T-helper 17 cell (primary cell): ENCODE data around the gene MARCHF3. TPM values are rescaled to one million over a fixed set of nuclear protein-coding genes. Genes with fewer than 3 reads are reported as not detected.
A peak's percentile ranks its signal among the peaks of the same experiment; 100 is the strongest.

Experiments
- ATAC-seq: fragments of 150-1000 bp; cut with Tn5 transposase; 2 replicates; pipeline ENCODE4 v1.10.0; 2021; ENCODE audit warnings: mild to moderate bottlenecking, moderate library complexity
- DNase-seq, 3 donors: peaks; one replicate each; pipeline versions ENCODE4 v3.0.0 to v3.0.0-alpha.2; 2020 to 2021
- H3K9me3 ChIP-seq: one replicate; pipeline ENCODE4 v1.7.0; 2013; ENCODE audit warnings: low read length, mild to moderate bottlenecking; ENCODE audit not compliant: control insufficient read depth, poor library complexity, severe bottlenecking
- H3K27ac Mint-ChIP-seq: one replicate; pipeline ENCODE4 v1.8.0; 2022; ENCODE audit warnings: mild to moderate bottlenecking, moderate library complexity, mixed read lengths
- H3K27me3 Mint-ChIP-seq: one replicate; pipeline ENCODE4 v1.8.0; 2022; ENCODE audit warnings: mixed read lengths
- H3K36me3 Mint-ChIP-seq: one replicate; pipeline ENCODE4 v1.8.0; 2022; ENCODE audit warnings: low read depth, mixed read lengths
- H3K4me1 Mint-ChIP-seq: one replicate; pipeline ENCODE4 v1.8.0; 2022; ENCODE audit warnings: mild to moderate bottlenecking, mixed read lengths
- H3K4me3 Mint-ChIP-seq: one replicate; pipeline ENCODE4 v1.8.0; 2022; ENCODE audit warnings: mild to moderate bottlenecking, moderate library complexity, mixed read lengths
- total RNA-seq, 4 donors: library from RNA in 2 of 4; stranded (reverse) in 2 of 4; gene quantifications; one replicate each; pipeline ENCODE4 v1.2.3 and lab custom pipeline; 2022 to 2026

Gene MARCHF3
- total RNA-seq (1 to 10 TPM; 6.6 to 8.4 TPM), total RNA-seq (lab: John Stamatoyannopoulos, UW) (1.0 to 3.4 reads per million in 2 donors)

DNA sequence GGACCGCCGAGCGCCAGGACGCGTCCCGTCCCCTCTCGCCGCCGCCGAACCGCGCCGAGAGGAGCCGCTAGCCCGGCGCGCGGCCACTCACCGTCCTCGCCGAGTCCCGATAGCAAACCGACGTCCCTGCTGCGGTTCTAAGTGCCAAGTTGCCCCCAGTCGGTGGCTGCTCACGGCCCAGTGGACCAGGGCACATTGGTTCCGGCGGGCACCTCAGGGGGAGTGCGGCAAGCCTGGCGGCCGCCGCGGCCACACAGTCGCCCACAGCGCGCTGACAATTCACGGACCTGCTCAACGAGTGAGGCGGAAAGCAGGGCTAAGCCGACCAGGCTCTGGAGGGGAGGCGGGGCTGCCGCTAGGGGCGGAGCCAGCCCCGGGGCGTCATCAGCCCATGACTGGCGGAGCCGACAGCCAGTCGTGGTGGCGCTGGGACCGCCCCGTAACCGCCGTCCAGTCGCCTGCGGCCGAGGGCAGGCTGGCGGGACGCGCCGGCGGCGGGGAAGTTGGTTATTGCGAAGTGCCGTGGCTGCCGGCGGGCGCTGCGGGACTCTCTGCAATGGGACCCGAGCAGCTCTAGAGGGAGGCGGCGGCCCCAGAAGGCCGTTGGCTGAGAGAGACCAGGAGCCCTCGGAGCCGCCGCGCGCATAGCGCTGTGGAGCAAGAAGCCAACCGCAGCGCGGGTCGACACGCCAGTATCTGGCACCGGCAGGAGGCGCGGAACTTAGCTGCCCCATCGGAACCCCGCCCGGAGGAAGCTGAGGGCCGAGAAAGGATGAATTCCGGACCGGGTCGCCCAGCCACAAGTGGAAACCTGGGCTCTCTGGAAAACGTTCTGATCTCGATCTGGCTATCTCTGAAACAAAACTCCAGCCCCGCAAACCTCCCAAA is at the start of gene MARCHF3:
Gene MARCHF3, minus strand, starts transcription at position 300 of the 888 bp plus-strand sequence. CDS start 112,387 bp downstream, outside the sequence.
- peaks cover 13% of the 10 kb centered on the region for H3K27me3 Mint-ChIP-seq
- H3K27ac Mint-ChIP-seq = peak within 1 kb of the TSS; percentile 37
- peak within 1 kb of the TSS; percentile 91 for H3K4me3 Mint-ChIP-seq
- no peaks in the 10 kb centered on the region for H3K36me3 Mint-ChIP-seq
- no peaks in the 10 kb centered on the region for H3K9me3 ChIP-seq
- DNase-seq = peak; percentile 92 to 93 (median 92)
- peaks cover 24% of the 10 kb centered on the region for H3K4me1 Mint-ChIP-seq
- peak; percentile 97 for ATAC-seq

- H3K9me3 ChIP-seq = no peaks in the 10 kb centered on the region
- no peak overlapping the region for H3K4me3 Mint-ChIP-seq
- no peak overlapping the region for H3K27ac Mint-ChIP-seq
- peaks cover 17% of the 10 kb centered on the region for H3K27me3 Mint-ChIP-seq
- DNase-seq (no peak), ATAC-seq (no peak)
- H3K36me3 Mint-ChIP-seq = no peaks in the 10 kb centered on the region
- peaks cover 3% of the 10 kb centered on the region for H3K4me1 Mint-ChIP-seq
These were observed 49.7 kb upstream of the MARCHF3 start for GRCh38 chr5:127079994-127080491.

- ATAC-seq (no peak), DNase-seq (no peak)
- no peaks in the 10 kb centered on the region for H3K9me3 ChIP-seq
- peaks cover 17% of the 10 kb centered on the region for H3K27me3 Mint-ChIP-seq
- H3K4me3 Mint-ChIP-seq = no peak overlapping the region
- H3K36me3 Mint-ChIP-seq = peaks cover 2% of the 10 kb centered on the region
- peaks cover 14% of the 10 kb centered on the region for H3K4me1 Mint-ChIP-seq
- no peak overlapping the region for H3K27ac Mint-ChIP-seq
These were observed 47.0 kb upstream of the MARCHF3 start for GRCh38 chr5:127077366-127077765.

DNA sequence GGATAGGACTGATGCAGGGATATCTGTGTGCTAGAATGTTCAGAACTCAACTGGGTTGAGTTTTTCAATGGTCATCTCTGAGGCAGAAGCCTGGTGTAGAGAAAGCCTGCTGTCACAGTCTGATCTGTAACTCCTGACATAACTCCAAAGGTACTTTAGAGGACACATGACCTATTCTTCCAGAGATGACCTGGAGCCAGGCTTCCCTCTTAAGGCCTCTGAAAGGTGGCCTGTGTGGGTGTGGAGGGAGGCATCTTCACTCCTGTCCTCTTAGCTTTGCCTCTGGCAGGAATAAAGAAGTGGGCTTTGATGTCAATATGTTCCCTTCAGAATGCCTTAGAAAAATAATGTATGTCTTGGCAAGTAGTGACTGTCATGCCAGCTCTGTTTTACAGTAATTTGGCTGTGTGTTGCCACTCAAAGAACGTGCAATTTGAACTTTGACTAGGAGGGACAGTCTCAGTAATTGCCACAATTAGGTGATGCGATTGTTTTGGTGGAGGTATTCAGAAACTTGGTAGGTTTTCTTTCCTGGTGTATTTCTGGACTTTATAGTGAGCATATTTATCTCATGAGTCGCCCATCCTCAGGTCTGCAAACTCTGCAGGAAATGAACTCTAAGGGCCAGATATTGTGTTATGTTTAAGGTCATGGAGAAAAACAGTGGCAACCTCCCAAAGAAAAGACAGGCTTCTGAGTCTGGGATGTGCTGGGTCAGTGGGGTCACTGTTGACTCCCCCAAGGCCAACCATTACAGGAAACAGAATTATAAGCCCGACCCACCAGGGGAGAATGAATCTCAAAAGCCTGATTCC is 46.2 kb upstream of the MARCHF3 start:
- H3K27me3 Mint-ChIP-seq = peaks cover 17% of the 10 kb centered on the region
- DNase-seq = no peak
- H3K4me3 Mint-ChIP-seq = no peak overlapping the region
- H3K27ac Mint-ChIP-seq = no peak overlapping the region
- H3K4me1 Mint-ChIP-seq = peaks cover 14% of the 10 kb centered on the region
- peaks cover 2% of the 10 kb centered on the region for H3K36me3 Mint-ChIP-seq
- no peaks in the 10 kb centered on the region for H3K9me3 ChIP-seq
- ATAC-seq = no peak

- H3K9me3 ChIP-seq = no peaks in the 10 kb centered on the region
- DNase-seq (no peak), ATAC-seq (no peak)
- Mint-ChIP-seq H3K27me3 (no peaks in the 10 kb centered on the region), H3K4me3 (peak overlapping the region; percentile 93), H3K27ac (no peak overlapping the region), H3K4me1 (peaks cover 12% of the 10 kb centered on the region), H3K36me3 (peaks cover 2% of the 10 kb centered on the region)
These were observed 44.1 kb upstream of the MARCHF3 start for GRCh38 chr5:127074466-127074865.

GRCh38 chr5:127072861-127073846 is 42.8 kb upstream of the MARCHF3 start, which contains the start of gene C5orf63:
C5orf63 (minus strand) TSS chr5:127073502; CDS start chr5:127058995, 14,507 bp downstream.
- DNase-seq (peak; percentile 30 to 55 (median 39)), ATAC-seq (peak; percentile 88)
- peaks cover 2% of the 10 kb centered on the region for H3K36me3 Mint-ChIP-seq
- no peaks in the 10 kb centered on the region for H3K27me3 Mint-ChIP-seq
- peaks cover 18% of the 10 kb centered on the region for H3K4me1 Mint-ChIP-seq
- no peaks in the 10 kb centered on the region for H3K9me3 ChIP-seq
- peak within 1 kb of the TSS; percentile 93 for H3K4me3 Mint-ChIP-seq
- peak within 1 kb of the TSS; percentile 86 for H3K27ac Mint-ChIP-seq

- Mint-ChIP-seq H3K27me3 (no peaks in the 10 kb centered on the region), H3K4me1 (peaks cover 18% of the 10 kb centered on the region), H3K27ac (no peak overlapping the region), H3K4me3 (no peak overlapping the region), H3K36me3 (peaks cover 2% of the 10 kb centered on the region)
- H3K9me3 ChIP-seq = no peaks in the 10 kb centered on the region
- no peak for DNase-seq
- ATAC-seq = no peak
These were observed 39.9 kb upstream of the MARCHF3 start for GRCh38 chr5:127070243-127070642.

GRCh38 chr5:127068493-127069214 is 38.3 kb upstream of the MARCHF3 start:
- no peaks in the 10 kb centered on the region for H3K27me3 Mint-ChIP-seq
- H3K4me3 Mint-ChIP-seq = no peak overlapping the region
- H3K9me3 ChIP-seq = no peaks in the 10 kb centered on the region
- no peak for ATAC-seq
- peaks cover 2% of the 10 kb centered on the region for H3K36me3 Mint-ChIP-seq
- H3K4me1 Mint-ChIP-seq = peaks cover 13% of the 10 kb centered on the region
- H3K27ac Mint-ChIP-seq = no peak overlapping the region
- DNase-seq = no peak

- ATAC-seq (no peak), DNase-seq (no peak)
- Mint-ChIP-seq H3K4me1 (peaks cover 6% of the 10 kb centered on the region), H3K27ac (no peak overlapping the region), H3K36me3 (no peaks in the 10 kb centered on the region), H3K4me3 (no peak overlapping the region), H3K27me3 (no peaks in the 10 kb centered on the region)
- no peaks in the 10 kb centered on the region for H3K9me3 ChIP-seq
These were observed 36.4 kb upstream of the MARCHF3 start for GRCh38 chr5:127066721-127067120.

- Mint-ChIP-seq H3K36me3 (peaks cover 3% of the 10 kb centered on the region), H3K4me1 (peaks cover 12% of the 10 kb centered on the region), H3K27me3 (no peaks in the 10 kb centered on the region), H3K27ac (no peak overlapping the region), H3K4me3 (no peak overlapping the region)
- no peaks in the 10 kb centered on the region for H3K9me3 ChIP-seq
- ATAC-seq (no peak), DNase-seq (no peak)
These were observed 34.0 kb upstream of the MARCHF3 start for GRCh38 chr5:127064253-127064840.

GRCh38 chr5:127063257-127063913 is 33.0 kb upstream of the MARCHF3 start:
- Mint-ChIP-seq H3K27ac (no peak overlapping the region), H3K4me1 (peaks cover 5% of the 10 kb centered on the region), H3K4me3 (no peak overlapping the region), H3K36me3 (peaks cover 3% of the 10 kb centered on the region), H3K27me3 (no peaks in the 10 kb centered on the region)
- no peak for DNase-seq
- no peaks in the 10 kb centered on the region for H3K9me3 ChIP-seq
- no peak for ATAC-seq
